Hippocampal formation (tissue), 2 donors: ENCODE data around the gene HECW1.
A peak's percentile ranks its signal among the peaks of the same experiment; 100 is the strongest.
"Not testable (repeated sequence)": the region's sequence is repeated elsewhere in the genome, so short reads cannot be mapped to it uniquely, and the experiment has no call there.

Experiments used
- DNase-seq, 2 donors: peaks; one replicate each; lab custom pipeline; 2025; lab: John Stamatoyannopoulos, UW

The HECW1 gene

DNA sequence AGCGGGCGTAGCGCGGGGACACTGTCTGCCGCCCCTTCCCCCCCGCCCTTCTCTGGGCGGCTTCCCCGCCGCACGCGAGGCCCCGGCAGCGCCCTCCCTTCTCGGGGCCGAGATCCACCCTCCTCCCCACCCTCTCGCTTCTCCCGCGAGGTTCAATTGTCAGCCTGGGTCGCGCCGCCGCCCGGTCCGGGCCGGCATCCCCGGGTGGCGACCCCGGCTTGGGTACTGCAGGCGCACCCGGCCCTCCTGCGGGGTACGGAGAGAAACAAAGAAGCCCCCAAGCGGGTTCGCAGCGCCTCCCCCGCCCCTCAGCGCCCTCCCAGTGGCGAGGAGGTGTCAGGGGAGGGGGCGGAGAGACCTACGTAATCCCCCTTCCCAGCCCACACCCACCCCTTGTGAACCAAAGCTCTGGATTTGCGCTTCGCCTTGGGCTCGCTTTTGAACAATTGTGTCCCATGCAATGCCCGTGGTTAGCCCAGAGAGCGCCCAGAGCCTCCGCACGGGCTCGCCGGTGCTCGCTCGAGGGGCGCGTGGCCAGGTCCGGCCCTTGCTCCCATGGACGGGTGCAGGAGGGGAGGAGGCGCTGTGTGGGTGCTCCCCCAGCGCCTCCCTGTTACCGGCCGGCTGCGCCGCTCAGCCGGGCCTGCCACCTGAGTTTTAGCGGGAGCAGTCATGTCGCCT, 634 bp downstream of the HECW1 start:
- DNase-seq: peak in 1 of 2 donors; percentile 15

DNA sequence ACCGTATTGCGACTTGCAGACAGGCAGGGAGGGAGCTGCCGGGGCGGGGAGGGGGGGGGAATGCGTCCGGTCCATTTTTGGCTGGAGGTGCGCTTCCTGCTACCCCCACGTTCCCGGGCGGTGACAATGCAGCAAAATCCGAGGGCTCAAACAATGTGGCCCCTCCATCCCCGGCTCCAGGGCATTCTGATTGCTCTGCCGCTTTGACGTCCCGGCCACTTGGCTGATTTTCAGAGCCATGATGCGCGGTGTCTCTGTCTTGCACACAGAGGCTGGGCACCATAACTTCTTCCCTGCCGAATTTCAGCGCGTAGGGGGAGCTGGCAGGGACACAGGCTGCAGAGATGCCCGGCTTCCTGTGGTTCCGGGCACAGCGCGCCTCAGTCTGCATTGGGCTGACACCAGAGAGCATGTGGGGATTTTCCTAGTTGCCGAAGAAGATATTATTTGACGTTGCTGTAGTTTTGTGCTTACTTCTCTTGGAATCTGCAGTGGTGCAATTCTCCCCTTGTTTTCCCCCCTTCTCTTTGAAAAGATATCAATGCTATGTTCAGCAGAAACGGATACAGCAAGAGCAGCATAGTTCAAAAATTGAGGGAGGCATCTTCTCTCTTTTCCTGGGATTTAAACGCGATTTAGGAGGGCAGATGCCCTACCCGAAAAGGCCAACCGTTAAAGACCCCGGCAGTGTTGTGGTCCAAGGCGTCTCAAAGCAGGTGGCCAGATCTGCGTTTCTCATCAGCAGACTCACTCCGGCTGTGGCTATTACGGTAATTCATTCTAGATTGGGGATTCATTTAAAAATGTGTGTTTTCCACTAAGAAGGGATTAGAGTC, 1.4 kb downstream of the HECW1 start:
- DNase-seq: peak; percentile 5 to 39

DNA sequence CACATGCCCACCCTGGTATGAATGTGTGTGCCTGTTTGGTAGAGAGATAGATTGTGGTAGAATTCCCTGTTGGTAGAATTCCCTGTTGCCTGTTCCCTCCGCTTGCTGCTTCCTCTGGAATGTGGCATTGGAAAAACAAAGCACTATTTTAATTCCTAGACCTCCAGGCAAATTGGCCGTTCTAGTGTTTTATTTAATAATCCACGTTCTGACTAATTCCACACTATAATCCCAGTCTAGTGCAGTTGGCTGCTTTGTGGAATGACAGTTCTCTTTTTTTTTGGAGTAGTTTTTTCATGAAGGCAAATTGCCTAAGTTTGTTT, 2.0 kb downstream of the HECW1 start:
- no peak for DNase-seq

DNA sequence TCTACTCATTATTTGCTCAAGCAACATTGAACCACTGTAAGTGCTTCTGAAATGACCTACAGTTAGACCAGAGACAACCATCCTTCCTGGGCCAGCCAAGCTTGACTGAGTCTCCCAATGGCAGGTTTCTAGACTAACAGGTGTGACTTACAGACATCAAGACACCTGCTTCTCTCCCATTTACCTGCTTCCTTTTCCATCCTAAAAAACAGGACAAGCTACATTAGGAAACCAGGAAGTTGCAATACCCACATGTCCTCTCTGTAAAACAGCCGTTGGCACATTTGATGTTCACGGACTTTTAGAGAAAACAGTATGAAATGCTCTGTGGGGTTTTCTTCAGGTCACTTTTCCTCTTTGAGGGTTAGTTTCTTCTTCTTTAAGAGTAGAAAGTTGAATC, 4.0 kb downstream of the HECW1 start:
- no peak for DNase-seq

DNA sequence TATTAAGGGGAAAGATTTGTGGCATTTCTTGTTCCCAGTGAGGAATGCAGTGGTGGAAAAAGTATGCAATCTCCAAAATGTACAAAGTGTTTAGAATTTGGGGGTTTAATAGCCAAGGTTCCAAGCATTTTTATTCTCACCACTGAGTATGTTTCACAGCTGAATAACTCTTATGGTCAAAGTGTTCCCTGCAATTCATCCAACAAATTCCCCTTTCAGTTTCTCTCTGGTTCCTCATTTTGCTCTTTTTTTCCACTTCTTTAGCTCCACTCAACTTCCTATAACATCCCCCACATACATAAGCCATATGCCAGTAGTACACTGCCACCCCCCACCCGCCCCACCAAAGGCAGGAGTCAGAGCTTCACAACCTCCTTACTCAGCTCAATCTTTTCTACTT, 4.6 kb downstream of the HECW1 start:
- DNase-seq: no peak

DNA sequence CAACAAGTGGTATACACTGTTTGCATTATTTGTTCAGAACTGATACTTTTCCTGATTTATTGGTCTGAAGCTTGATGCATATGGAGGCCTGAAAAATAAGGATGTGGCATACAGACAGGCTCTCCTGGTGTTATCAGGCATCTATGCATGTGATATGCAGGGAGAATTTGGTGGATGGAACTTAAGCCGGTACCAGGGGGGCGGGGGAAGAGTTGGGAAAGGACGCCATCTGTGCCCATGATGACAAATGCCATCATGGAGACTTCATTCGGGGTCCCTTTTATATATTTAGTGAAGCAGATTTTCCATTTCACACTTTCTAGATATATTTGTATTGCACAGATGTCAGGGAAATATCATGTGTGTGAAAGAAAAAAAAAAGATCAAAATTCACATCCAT, 5.4 kb downstream of the HECW1 start:
- peak in 1 of 2 donors; percentile 19 for DNase-seq

DNA sequence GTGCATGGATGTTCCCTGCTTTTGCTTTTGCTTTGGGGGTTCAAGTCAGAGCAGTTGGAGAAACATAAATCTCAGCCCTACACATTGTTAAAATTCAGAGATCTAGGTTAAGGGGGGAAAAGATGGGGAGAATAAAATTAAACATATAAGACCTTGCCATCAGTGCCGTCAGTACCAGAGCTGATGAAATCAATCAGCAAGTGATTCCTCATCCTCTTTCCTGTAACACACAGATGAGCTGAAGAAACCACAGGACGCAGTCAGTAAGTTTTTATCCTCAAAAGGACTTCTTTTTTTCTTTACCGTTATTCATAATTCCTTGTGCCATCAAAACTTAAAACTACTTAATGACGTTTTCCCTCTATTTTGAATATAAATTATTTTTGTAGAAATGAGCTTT, 5.9 kb downstream of the HECW1 start:
- no peak for DNase-seq

DNA sequence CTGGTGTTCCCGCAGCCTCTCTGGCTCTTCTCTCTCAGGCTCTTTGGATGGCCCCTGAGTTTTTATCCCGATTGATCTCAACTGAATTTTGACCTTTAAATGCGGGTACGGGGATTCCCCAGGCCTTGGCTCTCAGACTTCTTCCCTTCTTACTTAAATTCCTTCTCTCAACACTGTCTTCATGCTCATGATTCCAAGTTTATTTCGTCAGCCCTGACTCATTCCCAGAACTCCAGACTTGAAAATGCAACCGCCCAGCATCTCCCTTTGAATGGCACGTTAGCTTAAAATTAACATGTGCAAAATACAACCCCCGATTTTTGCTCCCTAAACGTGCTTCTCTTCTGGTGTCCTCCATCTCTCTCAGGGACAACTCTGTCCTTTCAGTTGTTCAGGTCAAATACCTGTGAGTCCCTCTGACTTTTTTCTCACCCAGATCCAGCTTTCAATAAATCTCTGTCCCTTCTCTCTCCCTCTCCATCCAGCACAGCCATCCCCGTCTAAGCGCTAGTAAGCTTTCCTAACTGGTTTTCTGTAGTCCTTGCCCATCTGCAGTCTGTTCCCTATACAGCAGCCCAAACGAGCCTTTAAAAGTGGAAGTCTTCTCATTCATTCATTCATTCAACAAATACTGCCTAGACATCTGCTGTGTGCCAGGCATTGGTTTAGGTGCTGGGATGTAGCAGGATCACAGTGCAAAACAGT, 7.1 kb downstream of the HECW1 start:
- no peak for DNase-seq

DNA sequence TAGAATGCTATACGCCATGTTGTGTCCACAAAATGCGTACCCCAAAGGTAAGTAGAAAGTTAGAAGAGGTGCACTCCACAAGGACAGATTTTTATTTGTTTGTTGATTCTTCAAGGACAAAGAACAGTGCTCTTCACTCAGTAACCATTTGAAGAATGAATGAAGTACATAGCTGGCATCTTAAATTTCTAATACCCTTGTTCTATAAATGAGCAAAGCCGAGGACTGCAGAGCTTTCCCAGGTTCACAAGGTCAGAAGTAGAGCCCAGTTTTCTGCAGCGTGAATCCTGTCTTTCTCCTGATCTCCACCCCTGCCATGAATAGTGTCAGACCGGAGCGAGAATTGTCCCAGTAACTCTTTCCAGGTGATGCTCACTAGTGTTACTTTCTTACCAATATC, 9.5 kb downstream of the HECW1 start:
- no peak for DNase-seq

DNA sequence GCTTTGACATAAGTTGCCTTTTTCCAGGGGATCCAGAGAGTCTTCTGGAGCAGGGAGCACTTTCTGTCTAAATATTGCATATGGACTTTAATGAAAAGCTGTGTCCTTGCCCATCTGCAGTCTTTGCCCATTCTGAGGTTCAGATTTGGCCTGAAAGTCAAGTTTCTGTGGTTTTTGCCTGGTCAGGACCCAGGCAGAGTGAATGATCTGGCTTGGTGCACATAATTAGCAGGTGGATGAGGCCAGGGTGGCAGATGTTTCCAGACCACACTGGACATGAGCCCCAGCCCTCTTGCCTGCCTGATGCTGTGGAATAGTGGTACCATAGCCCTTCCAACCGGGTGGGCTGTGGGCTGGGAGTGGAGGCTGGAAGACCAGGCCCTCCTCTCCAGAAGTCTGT, 11.0 kb downstream of the HECW1 start:
- no peak for DNase-seq

DNA sequence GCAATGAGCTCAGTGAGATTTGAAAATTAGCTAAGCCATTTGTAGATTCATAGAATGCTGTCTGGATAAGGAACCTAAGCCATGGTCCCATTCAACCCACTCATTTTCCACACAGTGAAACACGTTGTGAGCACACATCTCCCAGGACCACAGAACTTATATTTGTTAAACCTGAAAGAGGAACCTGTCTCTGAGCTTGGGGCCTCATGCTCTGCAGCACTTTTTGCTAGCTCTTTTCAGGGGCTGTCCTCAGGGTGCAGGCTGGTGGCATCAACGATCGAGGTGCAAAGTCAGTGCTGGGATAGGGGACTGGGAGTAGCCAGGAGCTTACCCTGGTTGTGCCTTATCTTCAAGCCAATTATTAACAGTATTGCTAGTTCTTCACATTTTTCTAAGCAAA, 11.9 kb downstream of the HECW1 start:
- DNase-seq: no peak

DNA sequence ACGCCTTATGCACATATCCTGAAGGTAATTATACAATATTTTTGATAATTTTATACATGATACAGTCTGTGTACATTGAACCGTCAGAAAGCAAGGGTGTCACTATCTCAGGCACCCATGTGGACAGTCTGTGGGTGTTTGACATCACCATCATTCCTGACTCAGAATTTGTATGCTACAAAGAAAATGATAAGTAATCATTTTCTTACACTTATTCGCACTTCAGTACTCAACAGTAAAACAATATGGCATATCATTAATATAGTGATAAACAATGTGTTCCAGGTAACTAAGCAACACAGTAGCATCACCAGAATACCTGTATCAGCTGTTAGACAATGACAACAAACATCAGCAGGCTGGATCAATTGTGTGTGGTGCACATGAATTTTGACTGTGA, 17.9 kb downstream of the HECW1 start:
- no peak for DNase-seq

DNA sequence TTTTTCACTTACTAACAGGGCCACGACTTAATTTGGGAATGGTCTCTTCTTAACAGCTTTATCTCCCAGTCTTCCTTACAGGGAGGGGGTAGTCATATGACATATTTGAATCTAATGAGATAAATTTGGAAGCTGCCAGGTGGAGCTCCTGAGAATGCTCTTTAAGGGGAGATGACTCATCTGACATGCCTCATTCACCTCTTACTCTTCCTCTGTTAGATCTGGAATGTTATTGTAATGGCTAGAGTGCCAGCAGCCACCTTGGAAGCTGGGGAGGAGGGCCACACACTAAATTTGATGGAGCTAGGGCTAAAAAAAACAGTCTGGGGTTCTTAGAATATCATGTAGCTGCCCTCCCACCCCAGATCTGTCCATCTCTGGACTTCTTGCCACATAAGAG, 22.7 kb downstream of the HECW1 start:
- DNase-seq: no peak

DNA sequence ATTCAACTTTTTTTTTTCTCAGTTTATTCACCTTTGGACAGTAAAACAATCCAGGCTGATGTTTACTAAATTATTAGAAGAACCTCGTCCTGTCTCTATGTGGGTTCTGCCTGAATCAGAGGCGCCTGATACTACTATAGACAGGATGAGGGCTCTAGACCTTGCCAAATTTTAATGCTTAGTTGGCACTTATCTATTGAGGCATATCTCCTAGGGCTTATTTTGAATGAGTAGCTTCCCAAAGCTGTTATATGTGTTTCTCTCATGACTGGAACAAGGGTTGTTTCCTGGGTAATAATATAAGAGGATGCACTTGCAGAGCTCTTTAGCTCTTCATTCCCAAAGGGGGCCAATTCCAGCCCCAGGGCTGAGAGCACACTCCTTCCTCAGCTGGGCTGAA, 23.6 kb downstream of the HECW1 start:
- DNase-seq: no peak

DNA sequence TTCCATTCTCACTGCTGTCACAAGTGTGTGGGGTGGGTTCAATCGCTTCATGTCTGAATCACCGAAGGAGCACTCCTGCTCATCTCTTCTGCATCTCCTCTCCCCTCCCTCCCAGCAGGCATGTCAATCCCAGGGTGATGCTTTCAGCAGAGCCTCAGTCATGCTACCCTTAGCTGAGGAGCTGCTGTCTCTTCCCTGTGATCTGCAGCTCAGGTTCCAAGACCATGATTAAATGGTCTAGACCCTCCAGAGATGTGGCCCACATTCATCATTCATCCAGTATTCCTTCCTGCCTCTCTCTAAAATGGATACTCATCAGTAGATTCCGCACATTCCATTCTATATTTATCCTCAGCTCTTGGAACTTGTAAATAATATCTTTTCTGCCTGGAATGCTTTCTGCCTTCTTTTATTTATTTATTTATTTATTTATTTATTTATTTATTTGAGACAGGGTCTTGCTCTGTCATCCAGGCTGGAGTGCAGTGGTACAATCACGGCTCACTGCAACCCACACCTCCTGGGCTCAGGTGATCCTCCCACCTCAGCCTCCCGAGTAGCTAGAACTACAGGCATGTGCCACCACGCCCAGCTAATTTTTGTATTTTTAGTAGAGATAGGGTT, 24.8 kb downstream of the HECW1 start:
- not testable (repeated sequence) for DNase-seq

DNA sequence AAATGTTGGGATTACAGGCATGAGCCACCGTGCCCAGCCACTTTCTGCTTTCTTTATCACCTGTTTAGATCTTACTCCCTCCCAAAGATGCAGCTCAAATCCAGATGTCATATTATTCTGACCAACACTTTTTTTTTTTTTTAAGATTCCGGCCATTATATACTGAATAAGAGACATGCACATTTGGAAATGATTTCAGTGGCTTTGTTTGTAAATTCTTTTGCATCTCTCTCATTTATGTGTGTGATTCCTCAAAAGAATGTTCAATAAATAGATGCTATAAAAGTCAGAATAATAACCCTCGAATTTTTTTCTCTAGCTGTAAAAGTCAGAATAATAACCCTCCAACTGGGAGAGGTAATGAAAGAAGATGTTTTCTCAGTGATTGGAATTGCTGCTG, 25.4 kb downstream of the HECW1 start:
- no peak for DNase-seq

DNA sequence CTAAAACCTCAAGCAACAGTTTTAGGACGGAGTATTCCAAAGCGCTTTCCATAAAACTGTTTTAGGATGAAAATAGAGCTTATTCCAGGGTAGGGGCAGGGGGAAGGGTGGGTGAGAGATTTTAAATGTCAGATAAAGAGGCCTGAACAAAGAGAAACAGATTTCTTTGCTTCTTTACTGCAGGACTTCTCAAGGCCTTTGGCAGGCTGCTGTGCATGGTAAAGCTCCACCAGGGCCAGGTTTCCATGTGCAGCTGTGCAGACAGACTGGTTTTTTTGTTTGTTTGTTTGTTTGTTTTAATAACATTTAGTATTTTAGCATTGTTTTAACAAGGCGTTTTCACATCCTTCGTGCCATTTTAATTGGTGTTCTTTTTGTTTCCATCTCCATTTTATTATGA, 26.3 kb downstream of the HECW1 start:
- DNase-seq: no peak

DNA sequence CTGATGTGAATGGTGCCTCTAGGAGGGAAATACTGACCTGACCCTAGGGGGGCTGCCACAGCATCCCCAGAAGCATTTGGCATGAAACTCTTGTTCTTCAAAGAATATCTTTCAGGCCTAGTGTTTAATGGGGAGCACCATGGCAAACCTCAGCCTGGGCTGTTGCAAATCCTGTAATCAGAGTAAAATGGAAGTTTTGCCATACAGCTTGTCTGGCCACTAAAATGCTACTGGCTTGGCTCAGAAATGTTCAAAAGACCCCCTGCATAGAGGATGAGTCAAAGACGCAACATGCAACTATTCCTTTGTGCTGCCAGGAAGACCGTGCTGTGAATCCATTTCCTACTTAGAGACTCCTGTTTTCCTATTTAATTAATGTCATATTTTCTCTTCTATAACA, 26.7 kb downstream of the HECW1 start:
- DNase-seq: no peak

DNA sequence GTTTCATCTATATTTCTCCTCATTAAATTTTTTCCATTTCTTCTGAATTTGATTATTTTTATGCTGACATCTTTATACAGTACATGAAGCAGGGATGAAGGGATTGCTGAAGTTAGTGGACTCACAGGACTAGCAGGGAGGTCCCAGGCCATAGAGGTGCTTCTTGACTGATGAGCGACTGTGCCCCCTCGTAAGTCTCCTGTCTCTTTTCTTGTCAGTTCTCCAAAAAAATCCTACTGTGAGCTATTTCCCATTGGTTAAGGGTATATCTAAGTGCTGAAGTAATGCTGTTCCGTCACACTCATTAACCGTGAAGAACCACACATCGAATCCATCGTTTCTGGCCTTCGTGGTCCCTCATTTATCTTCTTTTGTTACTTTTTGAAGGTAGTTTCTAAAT, 27.7 kb downstream of the HECW1 start:
- no peak for DNase-seq

DNA sequence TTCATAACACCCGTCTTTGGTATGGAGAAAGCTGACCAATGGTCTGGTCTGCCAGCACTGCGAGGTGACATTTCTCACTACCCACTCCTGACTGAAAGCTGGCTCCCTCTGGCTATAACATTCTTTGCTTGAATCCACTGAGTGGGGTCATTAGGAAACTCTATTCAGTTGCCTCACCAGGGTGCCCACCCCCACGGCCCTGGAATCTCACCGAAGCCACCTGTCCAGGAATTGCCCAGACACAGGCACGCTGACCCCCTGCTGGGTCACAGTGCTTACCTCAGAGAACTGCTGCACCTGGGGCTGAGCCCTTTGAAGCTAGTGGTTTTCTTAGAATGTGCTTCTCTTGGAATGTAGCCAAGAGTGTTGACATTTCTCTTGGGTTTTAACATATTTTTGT, 28.6 kb downstream of the HECW1 start:
- DNase-seq: no peak

DNA sequence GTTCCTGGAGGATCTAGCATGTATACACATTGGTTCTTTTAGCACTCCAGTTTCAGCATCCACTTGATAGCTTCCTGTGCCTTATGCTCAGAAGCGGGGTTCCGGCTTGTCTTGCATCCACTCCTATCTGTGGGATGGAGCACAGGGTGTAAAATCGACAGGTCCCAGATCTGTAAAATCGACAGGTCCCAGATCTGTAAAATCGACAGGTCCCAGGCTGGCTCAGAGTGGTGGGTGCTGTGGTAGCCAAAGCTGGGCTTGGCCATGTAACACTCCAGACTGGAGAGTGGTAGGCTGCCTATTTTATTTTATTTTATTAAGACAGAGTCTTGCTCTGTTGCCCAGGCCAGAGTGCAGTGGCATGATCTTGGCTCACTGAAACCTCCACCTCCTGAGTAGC, 30.3 kb downstream of the HECW1 start:
- DNase-seq: no peak

DNA sequence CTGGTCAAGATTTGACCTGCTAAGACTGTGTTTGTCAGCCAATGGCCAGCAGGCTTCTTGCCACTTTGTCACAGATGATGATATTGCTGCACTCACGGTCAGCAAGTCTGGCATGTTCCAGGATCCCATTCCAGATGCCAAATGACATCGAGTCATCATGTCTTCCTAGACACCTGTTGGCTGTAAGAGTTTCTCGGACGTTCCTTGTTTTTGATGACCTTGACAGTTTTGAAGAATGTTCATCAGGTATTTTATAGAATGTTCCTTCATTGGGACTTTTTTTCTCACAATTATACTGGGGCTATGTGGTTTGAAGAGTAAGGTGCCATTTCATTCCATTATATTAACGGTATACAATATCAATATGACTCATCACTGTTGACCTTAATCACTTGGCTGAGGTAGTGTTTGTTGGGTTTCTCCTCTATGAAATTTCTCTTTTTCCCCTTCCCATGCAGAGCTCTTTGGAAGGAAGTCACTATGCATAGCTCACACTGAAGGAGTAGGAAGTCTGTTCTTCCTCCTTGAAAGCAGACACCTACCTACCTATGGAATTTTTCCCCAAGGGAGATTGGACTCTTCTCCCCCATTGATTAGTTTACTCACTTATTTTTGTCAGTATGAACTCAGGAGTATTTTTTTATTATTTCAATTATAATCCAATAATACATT, 31.6 kb downstream of the HECW1 start:
- DNase-seq: no peak
